OCI-LY7 (cell line): Measurements from ENCODE around the gene ODAM.
"Not testable (repeated sequence)": the region's sequence is repeated elsewhere in the genome, so short reads cannot be mapped to it uniquely, and the experiment has no call there.

Source experiments
- CTCF ChIP-seq: fragments of 200-600 bp; sonication (generic); conservative IDR thresholded peaks from 2 replicates; pipeline ENCODE4 v1.5.1; 2014; ENCODE audit warnings: mild to moderate bottlenecking, antibody characterized with exemption, low read length, moderate library complexity, mixed read lengths
- EZH2phosphoT487 ChIP-seq: fragments of 200-600 bp; sonication (generic); IDR thresholded peaks from 2 replicates; pipeline ENCODE4 v1.6.1; 2018; ENCODE audit warnings: low read depth, borderline replicate concordance, mild to moderate bottlenecking, mixed run types, antibody characterized with exemption, low read length, moderate library complexity, mixed read lengths

GRCh38 chr4:70216109-70216508 is 20.6 kb downstream of the ODAM start:
- TF ChIP-seq CTCF, EZH2phosphoT487: not testable (repeated sequence)
